K562 (cell line): ENCODE measurements around the gene FARP1. TPM values are rescaled to one million over a fixed set of nuclear protein-coding genes. Genes with fewer than 3 reads are reported as not detected.
A peak's percentile ranks its signal among the peaks of the same experiment; 100 is the strongest.

Source experiments
- ATAC-seq: fragments of 200-7000 bp; cut with Tn5 transposase; 3 replicates; pipeline ENCODE4 v1.9.1; 2020; ENCODE audit warnings: moderate library complexity
- BruUV-seq: library from RNA; stranded (reverse); fragments of 400-500 nt; replicated peaks from 2 replicates; lab custom pipeline; 2021; lab: Mats Ljungman, UMichigan
- CTCF ChIA-PET: fragments of 300-600 bp; formaldehyde crosslinking; extraction: SDS; loops from one replicate; lab custom pipeline; 2021; ENCODE audit warnings: low intra/inter-chr PET ratio; lab: Yijun Ruan, JAX
- POLR2A ChIA-PET: fragments of 300-600, 350-650 bp; sonication (Branson Sonifier 250); formaldehyde crosslinking; extraction: SDS; loops from one replicate; lab custom pipeline; 2021; ENCODE audit warnings: antibody characterized with exemption, inconsistent platforms; lab: Yijun Ruan, JAX
- DNase-seq, 4 experiments: peaks; one replicate each; pipeline versions ENCODE4 v3.0.0 to v3.0.0-alpha.2; 2011 to 2018; ENCODE audit warnings: low spot score in 3 of 4, mixed read lengths in 3 of 4; ENCODE audit errors: extremely low read depth in 1 of 4
- FAIRE-seq: peaks from 2 replicates; lab custom pipeline; 2011; peaks lifted over from hg19 to GRCh38; lab: Jason Lieb, UNC
- H2AFZ ChIP-seq: 2 replicates; pipeline ENCODE4 v1.6.0; 2011; ENCODE audit warnings: low read depth, low read length, control low read depth, inconsistent platforms
- H3K27ac ChIP-seq: fragments of 200-600 bp; 3 replicates; pipeline ENCODE4 v1.8.0; 2011; ENCODE audit warnings: low read depth, mild to moderate bottlenecking, control low read depth, inconsistent platforms, low read length, moderate library complexity, mixed read lengths; ENCODE audit errors: extremely low read depth
- H3K27me3 ChIP-seq, 2 experiments: fragments of 300-600 bp in 1 of 2; 2 replicates in 1 of 2; 3 replicates in 1 of 2; pipeline versions ENCODE4 v1.6.0 to v1.8.0; 2011; ENCODE audit warnings: inconsistent platforms in 2 of 2, low read length in 2 of 2, mild to moderate bottlenecking in 1 of 2, mixed read lengths in 1 of 2, moderate library complexity in 1 of 2; ENCODE audit not compliant: control insufficient read depth in 2 of 2, insufficient read depth in 2 of 2
- H3K36me3 ChIP-seq: fragments of 300-600 bp; 3 replicates; pipeline ENCODE4 v1.8.0; 2011; ENCODE audit warnings: mild to moderate bottlenecking, low read length, inconsistent platforms; ENCODE audit not compliant: control insufficient read depth, insufficient read depth
- H3K4me1 ChIP-seq, 2 experiments: fragments of 200-600 bp in 1 of 2; replicated peaks in 1 of 2; 2 replicates in 1 of 2; 3 replicates in 1 of 2; pipeline versions ENCODE4 v1.5.1 to v1.8.0; 2011; ENCODE audit warnings: inconsistent platforms in 2 of 2, low read length in 2 of 2, mild to moderate bottlenecking in 1 of 2, mixed read lengths in 1 of 2, moderate library complexity in 1 of 2; ENCODE audit not compliant: control insufficient read depth in 2 of 2, insufficient read depth in 2 of 2
- H3K4me2 ChIP-seq: 2 replicates; pipeline ENCODE4 v1.6.1; 2011; ENCODE audit warnings: low read length, control low read depth, inconsistent platforms, mixed read lengths; ENCODE audit not compliant: insufficient read depth
- H3K4me3 ChIP-seq: fragments of 200-600 bp; sonication (generic), shearing (Covaris generic); 2 replicates; pipeline ENCODE4 v1.5.1; 2016; ENCODE audit warnings: control low read depth, inconsistent platforms
- H3K79me2 ChIP-seq: fragments of 200-600 bp; 3 replicates; pipeline ENCODE4 v1.8.0; 2011; ENCODE audit warnings: low read length, inconsistent platforms; ENCODE audit not compliant: control insufficient read depth, insufficient read depth
- H3K9ac ChIP-seq, 2 experiments: 2 replicates each; pipeline versions ENCODE4 v1.6.0 to v1.6.1; 2011; ENCODE audit warnings: low read depth in 2 of 2, low read length in 2 of 2, control low read depth in 1 of 2, inconsistent platforms in 1 of 2, mild to moderate bottlenecking in 1 of 2, mixed read lengths in 1 of 2; ENCODE audit not compliant: insufficient read depth in 1 of 2
- H3K9me1 ChIP-seq: one replicate; pipeline ENCODE4 v1.6.0; 2011; ENCODE audit warnings: inconsistent platforms, mild to moderate bottlenecking, low read length, moderate library complexity; ENCODE audit not compliant: control insufficient read depth, insufficient read depth
- H3K9me3 ChIP-seq: replicated peaks from 2 replicates; pipeline ENCODE4 v1.5.1; 2011; ENCODE audit warnings: low read depth, low read length, inconsistent platforms; ENCODE audit not compliant: control insufficient read depth, insufficient read depth
- H4K20me1 ChIP-seq: replicated peaks from 2 replicates; pipeline ENCODE4 v1.6.1; 2011; ENCODE audit warnings: low read length, inconsistent platforms, mixed read lengths; ENCODE audit not compliant: control insufficient read depth, insufficient read depth
- BRF1 ChIP-seq: IDR thresholded peaks from 3 replicates; pipeline ENCODE4 v1.6.1; 2011; ENCODE audit warnings: borderline replicate concordance, mild to moderate bottlenecking; ENCODE audit not compliant: insufficient read length; ENCODE audit errors: extremely low read depth
- IRF9 ChIP-seq: fragments of 450-650 bp; IDR thresholded peaks from 2 replicates; pipeline ENCODE4 v1.6.1; 2016; ENCODE audit warnings: missing biosample characterization, missing genetic modification characterization
- NR4A1 ChIP-seq, 2 experiments: fragments of 250-450 bp in 1 of 2; fragments of 450-650 bp in 1 of 2; sonication (Bioruptor Pico) in 1 of 2; IDR thresholded peaks; 2 replicates each; pipeline versions ENCODE4 v1.4.0 to v1.6.1; 2016 to 2020; ENCODE audit warnings: mild to moderate bottlenecking in 2 of 2, missing compliant biosample characterization in 1 of 2, missing genetic modification characterization in 1 of 2, moderate library complexity in 1 of 2
- RBM34 ChIP-seq: fragments of 200-400 bp; formaldehyde crosslinking; IDR thresholded peaks from 2 replicates; pipeline ENCODE4 v1.6.1; 2018; ENCODE audit warnings: low read length, borderline replicate concordance; ENCODE audit not compliant: insufficient read depth
- ZNF23 ChIP-seq: fragments of 250-450 bp; sonication (Bioruptor Pico); IDR thresholded peaks from 2 replicates; pipeline ENCODE4 v1.4.0; 2020; ENCODE audit warnings: mild to moderate bottlenecking
- WGBS: fragments of 100-300 bp; shearing (Covaris generic); methylation state at CpG from one replicate; pipeline ENCODE4 v1.1.6; 2016; ENCODE audit warnings: low coverage, mixed read lengths; ENCODE audit not compliant: insufficient coverage; ENCODE audit errors: missing lambda C conversion rate; 5-methylcytosine and 5-hydroxymethylcytosine counted together
- in situ Hi-C: fragments of 300-500 bp; cut with MboI; formaldehyde crosslinking; loops from 4 replicates; pipeline ENCODE4 v1.15.0; 2018; ENCODE audit warnings: inconsistent platforms, mixed read lengths
- intact Hi-C: fragments of 100-400 bp; cut with micrococcal nuclease; formaldehyde crosslinking; loops from 2 replicates; pipeline ENCODE4 v1.14.2; 2022
- polyA plus RNA-seq, 8 experiments: library from polyadenylated mRNA; depleted of rRNA in 4 of 8; stranded (reverse) in 5 of 8; unstranded in 3 of 8; fragments of >200 nt; fragmentation: Nextera tagmentation in 2 of 8; fragmentation: Illumina TruSeq in 1 of 8; extraction: Ambion mirVana in 2 of 8; extraction: Trizol in 1 of 8; gene quantifications; 2 replicates each; pipeline versions ENCODE4 v1.2.1 to v1.2.3, GENCODE V29; 2011 to 2014; ENCODE audit warnings: inconsistent platforms in 1 of 8, missing spikeins in 1 of 8
- total RNA-seq, 7 experiments: library from RNA; depleted of rRNA in 6 of 7; stranded (reverse); fragments of >200 nt in 6 of 7; fragmentation: Illumina TruSeq in 2 of 7; extraction: Trizol in 2 of 7; gene quantifications; 2 replicates each; pipeline versions ENCODE4 v1.2.1 to v1.2.3, GENCODE V29; 2011 to 2021; ENCODE audit warnings: low replicate concordance in 1 of 7

The FARP1 gene
- total and polyA plus RNA-seq, 9 of the 15 experiments (the other 6 are each of a cell fraction or from before 2014, with no cell fraction given): 0.03 to 0.29 (median 0.05) TPM; not detected in 3

DNA sequence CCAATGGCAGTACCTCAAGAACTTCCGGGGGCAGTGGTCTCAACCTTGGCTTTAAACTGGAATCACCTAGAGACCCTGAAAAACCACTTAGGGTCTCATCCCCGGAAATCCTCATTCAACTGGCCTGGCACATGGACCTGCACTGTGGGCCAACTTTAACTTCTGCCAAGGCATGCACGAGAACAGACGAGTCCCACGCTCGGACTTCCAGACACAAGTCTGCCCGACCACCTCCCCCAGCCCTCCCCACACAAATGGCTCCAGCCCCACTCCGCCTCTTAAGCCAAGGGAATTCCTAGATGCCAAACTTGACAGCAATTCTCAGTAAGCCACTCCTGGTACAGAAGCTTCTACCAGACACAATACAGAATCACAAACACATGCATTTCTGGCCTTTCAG, 320.1 kb downstream of the FARP1 start:
- Histone ChIP-seq H3K79me2 (no peaks in the 10 kb centered on the region), H3K36me3 (peaks cover 61% of the 10 kb centered on the region; the same call in 2 of the 3 replicates), H3K9me1 (no peaks in the 10 kb centered on the region), H3K4me1 (no peaks in the 10 kb centered on the region), H3K4me3 (no peak overlapping the region), H3K27ac (no peak overlapping the region), H3K4me2 (no peak overlapping the region), H3K9ac (peak overlapping the region in 1 of 2 experiments; percentile 17; a peak in 1 of 4 replicates)
- intact Hi-C loops: no loop called here
- CTCF ChIA-PET: no interaction called here
- FAIRE-seq: no peak
- no peak for TF ChIP-seq BRF1
- TF ChIP-seq ZNF23 (CRISPR knock-in tag): no peak
- TF ChIP-seq RBM34: no peak
- no peak for TF ChIP-seq NR4A1 (CRISPR knock-in tag; IDR thresholded peaks at IDR 0.05)
- TF ChIP-seq NR4A1 (tag; IDR thresholded peaks at IDR 0.05): no peak
- TF ChIP-seq IRF9 (tag): no peak
- TF ChIP-seq, all 486 proteins: peak for 0
- WGBS: 94% methylated on average over 6 of the region's 8 CpGs
- in situ Hi-C loops: no loop called here
- DNase-seq (no peak), ATAC-seq (no peak)
- Histone ChIP-seq H3K9me3 (no peaks in the 10 kb centered on the region), H4K20me1 (no peaks in the 10 kb centered on the region), H3K27me3 (no peaks in the 10 kb centered on the region), H2AFZ (no peak overlapping the region)
- POLR2A ChIA-PET: no interaction called here
- BruUV-seq: no TSS peak
